Mucosa of stomach (tissue), 1 donor: ENCODE measurements around the gene RAPGEF1.

Source experiments
- H3K27me3 ChIP-seq: one replicate; pipeline ENCODE4 v1.7.0; 2013; ENCODE audit warnings: mild to moderate bottlenecking, low read length; ENCODE audit not compliant: control insufficient read depth, insufficient read depth
- H3K36me3 ChIP-seq: one replicate; pipeline ENCODE4 v1.7.0; 2013; ENCODE audit warnings: low read length; ENCODE audit not compliant: control insufficient read depth, insufficient read depth
- H3K4me1 ChIP-seq: one replicate; pipeline ENCODE4 v1.7.0; 2013; ENCODE audit warnings: mild to moderate bottlenecking, low read length; ENCODE audit not compliant: control insufficient read depth, insufficient read depth
- H3K4me3 ChIP-seq: one replicate; pipeline ENCODE4 v1.7.0; 2013; ENCODE audit warnings: low read length
- H3K9ac ChIP-seq: one replicate; pipeline ENCODE4 v1.7.0; 2013; ENCODE audit warnings: mild to moderate bottlenecking, low read length, moderate library complexity
- H3K9me3 ChIP-seq: one replicate; pipeline ENCODE4 v1.7.0; 2013; ENCODE audit warnings: mild to moderate bottlenecking, low read length, moderate library complexity; ENCODE audit not compliant: control insufficient read depth
- donor health status: Pancreatic carcinoma.

Gene RAPGEF1

DNA sequence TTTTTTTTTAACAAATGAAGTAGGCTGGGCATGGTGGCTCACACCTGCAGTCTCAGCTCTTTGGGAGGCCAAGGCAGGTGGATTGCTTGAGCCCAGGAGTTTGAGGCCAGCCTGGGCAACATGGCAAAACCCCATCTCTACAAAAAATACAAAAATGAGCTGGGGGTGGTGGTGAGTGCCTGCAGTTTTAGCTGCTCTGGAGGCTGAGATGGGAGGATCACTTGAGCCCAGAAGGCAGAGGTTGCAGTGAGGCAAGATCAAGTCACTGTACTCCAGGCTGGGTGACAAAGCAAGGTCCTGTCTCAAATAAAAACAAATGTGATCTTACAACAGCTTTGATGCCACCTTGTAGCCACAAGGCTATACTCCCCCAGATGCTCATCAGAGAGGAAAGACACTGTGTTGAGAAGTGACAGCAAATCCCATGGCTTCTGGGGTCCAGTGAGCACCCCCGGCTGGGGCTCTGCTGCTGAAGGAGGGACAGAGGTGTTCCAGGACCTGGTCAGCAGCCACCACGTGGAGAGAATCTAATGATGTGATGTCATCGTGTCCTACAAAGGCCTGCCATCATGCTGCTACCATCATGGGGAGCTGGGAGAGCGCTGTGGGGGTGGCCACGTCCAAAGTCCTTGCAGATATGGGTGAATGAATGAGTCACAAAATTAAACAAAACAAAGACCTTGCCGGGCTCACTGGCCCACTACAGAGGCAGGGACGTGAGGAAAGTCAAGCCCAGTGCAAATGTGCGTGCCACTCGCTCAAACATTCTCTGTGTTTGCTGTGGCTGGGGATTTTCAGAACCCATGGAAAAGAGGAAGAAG lies 133.9 kb downstream of the RAPGEF1 start:
- Histone ChIP-seq H3K9me3 (no peaks in the 10 kb centered on the region), H3K4me1 (peaks cover 40% of the 10 kb centered on the region), H3K4me3 (no peak overlapping the region), H3K9ac (no peak overlapping the region), H3K36me3 (no peaks in the 10 kb centered on the region), H3K27me3 (no peaks in the 10 kb centered on the region)

DNA sequence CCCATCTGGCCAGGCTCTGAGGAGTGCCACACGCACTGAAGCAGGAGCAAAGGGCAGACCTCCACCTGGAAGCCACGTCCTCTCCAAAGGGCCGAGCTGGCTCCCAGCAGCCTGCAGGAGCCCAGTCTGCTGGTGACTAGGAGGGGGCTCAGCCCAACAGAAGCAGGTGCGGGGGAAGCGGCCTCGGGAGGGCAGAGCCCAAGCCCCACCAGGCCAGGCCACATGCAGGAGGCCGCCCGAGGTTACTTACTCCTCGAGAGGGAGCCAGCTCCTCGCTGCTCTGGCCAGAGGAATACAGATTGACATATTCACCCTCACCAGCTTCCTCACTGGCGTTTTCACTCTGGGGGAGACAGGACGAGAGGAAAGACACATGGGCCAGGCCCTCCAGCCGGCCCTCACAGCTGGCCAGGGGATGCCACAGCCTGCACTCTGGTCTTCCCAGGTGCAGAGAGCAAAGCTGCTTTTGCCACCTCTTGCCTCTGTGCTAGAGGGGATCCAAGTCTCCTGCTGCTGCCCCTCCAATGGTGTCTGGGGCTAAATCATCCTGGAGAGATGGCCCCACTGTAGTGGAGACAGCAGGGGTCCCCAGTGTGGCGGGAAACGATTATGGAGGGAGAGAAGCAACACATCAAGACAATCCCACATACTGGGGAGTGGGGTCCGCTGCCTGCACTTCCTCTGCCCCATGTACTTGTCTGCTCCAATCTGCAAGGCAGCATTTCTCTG lies 136.0 kb downstream of the RAPGEF1 start:
- Histone ChIP-seq H3K36me3 (no peaks in the 10 kb centered on the region), H3K9me3 (no peaks in the 10 kb centered on the region), H3K9ac (no peak overlapping the region), H3K27me3 (no peaks in the 10 kb centered on the region), H3K4me3 (no peak overlapping the region), H3K4me1 (peaks cover 30% of the 10 kb centered on the region)

GRCh38 chr9:131603199-131603598 lies 136.7 kb downstream of the RAPGEF1 start:
- Histone ChIP-seq H3K4me1 (peaks cover 25% of the 10 kb centered on the region), H3K4me3 (no peak overlapping the region), H3K36me3 (peaks cover 4% of the 10 kb centered on the region), H3K9me3 (no peaks in the 10 kb centered on the region), H3K9ac (no peak overlapping the region), H3K27me3 (no peaks in the 10 kb centered on the region)

- no peaks in the 10 kb centered on the region for H3K27me3 ChIP-seq
- no peak overlapping the region for H3K9ac ChIP-seq
- H3K4me1 ChIP-seq = peaks cover 11% of the 10 kb centered on the region
- peaks cover 8% of the 10 kb centered on the region for H3K36me3 ChIP-seq
- H3K4me3 ChIP-seq = no peak overlapping the region
- H3K9me3 ChIP-seq = no peaks in the 10 kb centered on the region
Measured at GRCh38 chr9:131601683-131602181, 138.1 kb downstream of the RAPGEF1 start.

DNA sequence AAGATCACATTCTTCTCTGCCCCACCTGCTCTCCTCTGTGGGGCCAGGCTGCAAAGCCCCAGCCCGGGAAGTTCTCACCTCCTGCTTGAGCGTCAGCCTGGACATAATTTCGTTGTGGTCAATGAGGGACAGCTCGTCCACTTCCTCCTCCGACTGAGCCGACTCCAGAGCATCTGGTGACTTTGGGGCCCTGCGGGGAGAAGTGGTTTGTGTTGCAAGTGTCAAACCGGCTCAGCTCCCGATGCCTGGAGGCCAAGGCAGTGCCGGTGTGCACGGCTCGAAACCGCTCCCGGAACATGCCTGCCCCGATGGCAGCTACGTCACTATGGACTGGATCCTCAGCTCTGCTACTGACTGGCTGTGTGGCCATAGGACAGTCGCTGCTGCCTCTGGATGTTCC lies 141.8 kb downstream of the RAPGEF1 start:
- H3K9me3 ChIP-seq = no peaks in the 10 kb centered on the region
- peaks cover 8% of the 10 kb centered on the region for H3K36me3 ChIP-seq
- peaks cover 3% of the 10 kb centered on the region for H3K4me1 ChIP-seq
- H3K27me3 ChIP-seq = no peaks in the 10 kb centered on the region
- no peak overlapping the region for H3K4me3 ChIP-seq
- no peak overlapping the region for H3K9ac ChIP-seq

DNA sequence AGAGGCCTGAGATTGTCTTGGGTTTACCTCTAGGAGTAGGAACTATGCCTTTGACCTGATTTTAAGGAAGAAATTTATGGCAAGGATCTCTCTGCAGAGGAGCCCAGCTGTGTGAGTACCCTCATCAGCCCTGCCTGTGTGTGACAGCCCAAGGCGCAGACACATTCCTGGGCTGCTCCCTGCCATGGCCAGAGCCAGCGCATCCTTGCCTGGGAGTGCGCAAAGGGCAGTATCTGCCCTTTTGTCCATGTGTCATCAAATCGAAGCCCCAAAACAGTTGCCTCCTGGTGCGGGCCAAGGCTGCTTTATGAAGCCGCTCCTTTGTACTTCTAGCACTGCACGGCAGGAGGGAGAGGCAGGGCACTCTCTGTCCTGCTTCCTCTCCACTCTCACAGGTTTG lies 142.6 kb downstream of the RAPGEF1 start:
- Histone ChIP-seq H3K36me3 (peaks cover 8% of the 10 kb centered on the region), H3K9me3 (no peaks in the 10 kb centered on the region), H3K27me3 (no peaks in the 10 kb centered on the region), H3K4me3 (no peak overlapping the region), H3K9ac (no peak overlapping the region), H3K4me1 (peaks cover 3% of the 10 kb centered on the region)

DNA sequence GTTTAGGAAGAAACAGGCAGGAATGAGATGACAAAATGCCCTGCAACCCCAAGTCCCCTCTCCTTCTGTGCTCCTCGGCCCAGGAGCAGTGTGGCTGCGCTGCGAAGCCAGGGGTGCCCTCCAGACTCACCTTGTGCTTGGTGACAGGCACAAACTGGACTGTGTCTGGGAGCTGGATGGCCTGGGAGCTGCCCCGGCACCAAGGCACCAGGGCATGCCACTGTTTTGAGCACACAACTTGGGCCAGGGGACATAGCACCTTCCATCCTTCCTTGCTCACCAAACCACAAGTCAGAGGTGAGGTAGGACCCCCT lies 143.5 kb downstream of the RAPGEF1 start:
- H3K4me3 ChIP-seq = no peak overlapping the region
- no peaks in the 10 kb centered on the region for H3K9me3 ChIP-seq
- H3K9ac ChIP-seq = no peak overlapping the region
- H3K4me1 ChIP-seq = peaks cover 3% of the 10 kb centered on the region
- H3K36me3 ChIP-seq = peaks cover 8% of the 10 kb centered on the region
- H3K27me3 ChIP-seq = no peaks in the 10 kb centered on the region

- Histone ChIP-seq H3K4me3 (no peak overlapping the region), H3K36me3 (peaks cover 8% of the 10 kb centered on the region), H3K4me1 (peaks cover 3% of the 10 kb centered on the region), H3K27me3 (no peaks in the 10 kb centered on the region), H3K9me3 (no peaks in the 10 kb centered on the region), H3K9ac (no peak overlapping the region)
Measured at GRCh38 chr9:131595696-131596429, 144.0 kb downstream of the RAPGEF1 start.

DNA sequence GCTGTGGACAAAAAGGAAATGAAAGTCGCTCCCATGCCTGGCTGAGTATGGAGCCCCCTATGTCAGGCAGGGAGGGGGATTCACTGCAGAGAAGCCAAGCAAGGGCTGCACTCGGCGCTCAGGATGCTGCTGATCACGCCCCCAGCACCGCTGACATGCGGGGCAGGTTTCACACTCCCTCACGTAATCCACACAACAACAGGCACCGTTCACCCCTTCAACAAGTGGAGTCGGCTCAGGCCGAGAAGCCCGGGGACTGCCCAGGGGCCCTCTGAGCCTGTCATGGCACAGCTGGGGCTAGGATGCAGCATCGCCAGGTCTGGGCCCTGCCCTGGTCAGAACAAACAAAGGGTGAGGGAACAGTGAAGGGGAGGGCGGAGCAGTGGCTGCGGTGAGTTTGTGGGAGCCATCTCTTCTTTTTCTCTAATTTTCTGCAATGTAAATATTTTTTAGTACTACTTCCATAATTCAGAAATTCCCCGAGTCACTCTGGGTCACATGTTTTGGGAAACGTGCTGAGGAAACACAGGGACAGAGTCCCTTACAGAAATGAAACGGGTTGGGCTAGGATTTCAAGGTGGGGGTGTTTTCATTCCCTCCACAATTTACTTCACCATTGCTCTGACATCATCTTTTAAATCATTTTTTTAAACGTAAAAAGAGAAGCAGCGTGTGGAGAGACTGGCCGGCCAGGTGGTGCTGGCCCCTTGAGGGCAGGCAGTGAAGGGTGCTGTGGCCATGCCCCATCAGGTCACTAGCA lies 144.8 kb downstream of the RAPGEF1 start:
- Histone ChIP-seq H3K36me3 (peaks cover 8% of the 10 kb centered on the region), H3K9me3 (no peaks in the 10 kb centered on the region)

GRCh38 chr9:131593936-131594665 lies 145.8 kb downstream of the RAPGEF1 start:
- Histone ChIP-seq H3K9me3 (no peaks in the 10 kb centered on the region), H3K36me3 (peaks cover 8% of the 10 kb centered on the region), H3K4me1 (peaks cover 3% of the 10 kb centered on the region)

More for the DNA sequence above, 144.8 kb downstream of the RAPGEF1 start:
- peaks cover 3% of the 10 kb centered on the region for H3K4me1 ChIP-seq
- no peaks in the 10 kb centered on the region for H3K27me3 ChIP-seq
- no peak overlapping the region for H3K9ac ChIP-seq
- H3K4me3 ChIP-seq = no peak overlapping the region

More at GRCh38 chr9:131593936-131594665, 145.8 kb downstream of the RAPGEF1 start:
- no peak overlapping the region for H3K4me3 ChIP-seq
- no peaks in the 10 kb centered on the region for H3K27me3 ChIP-seq
- no peak overlapping the region for H3K9ac ChIP-seq
